Gastroesophageal sphincter (tissue), 4 donors: ENCODE data around the gene CD2. TPM values are rescaled to one million over a fixed set of nuclear protein-coding genes. Genes with fewer than 3 reads are reported as not detected.

ENCODE experiments used
- ATAC-seq: fragments of 150-250 bp; one replicate; pipeline ENCODE4 v1.9.1; 2016; ENCODE audit warnings: mild to moderate bottlenecking, moderate library complexity
- H3K27ac ChIP-seq, 4 donors: fragments of 200-600 bp; sonication (generic) in 3 of 4; 1 replicate in 3 of 4; 2 replicates in 1 of 4; pipeline ENCODE4 v1.5.1; 2016 to 2019
- H3K27me3 ChIP-seq: fragments of 200-600 bp; sonication (generic); one replicate; pipeline ENCODE4 v1.5.1; 2019
- H3K36me3 ChIP-seq, 2 donors: fragments of 200-600 bp; sonication (generic); one replicate each; pipeline ENCODE4 v1.5.1; 2019; ENCODE audit warnings: control low read depth in 1 of 2
- H3K4me1 ChIP-seq, 3 donors: fragments of 200-600 bp; sonication (generic); 1 replicate in 2 of 3; 2 replicates in 1 of 3; pipeline ENCODE4 v1.5.1; 2016 to 2019; ENCODE audit warnings: control low read depth in 2 of 3
- H3K4me3 ChIP-seq, 2 donors: fragments of 200-600 bp; sonication (generic); one replicate each; pipeline ENCODE4 v1.5.1; 2019; ENCODE audit warnings: mild to moderate bottlenecking in 1 of 2, moderate library complexity in 1 of 2
- H3K9me3 ChIP-seq, 3 donors: fragments of 200-600 bp; sonication (generic); one replicate each; pipeline ENCODE4 v1.5.1; 2017 to 2019; ENCODE audit warnings: control low read depth in 2 of 3
- EP300 ChIP-seq: sonication (generic); formaldehyde crosslinking; IDR thresholded peaks from one replicate; pipeline ENCODE4 v1.6.1; 2017; ENCODE audit warnings: antibody characterized with exemption, mild to moderate bottlenecking
- POLR2A ChIP-seq, 2 donors: fragments of 450-650 bp; IDR thresholded peaks; one replicate each; pipeline ENCODE4 v1.6.1; 2017; ENCODE audit warnings: antibody characterized with exemption in 2 of 2, mild to moderate bottlenecking in 2 of 2, moderate library complexity in 1 of 2
- POLR2AphosphoS5 ChIP-seq: sonication (generic); formaldehyde crosslinking; IDR thresholded peaks from one replicate; pipeline ENCODE4 v1.6.1; 2017; ENCODE audit warnings: antibody characterized with exemption
- WGBS, 2 donors: methylation state at CpG; one replicate each; pipeline ENCODE4 v1.1.5; 2018; ENCODE audit warnings: low coverage in 1 of 2; 5-methylcytosine and 5-hydroxymethylcytosine counted together
- total RNA-seq, 4 donors: library from RNA; depleted of rRNA; stranded (reverse); fragments of >200 nt; gene quantifications; one replicate each; pipeline ENCODE4 v1.1.0, GENCODE V29; 2016
- TF ChIP-seq, protein P1 (sequence below), 4 experiments: fragments of 200-600 bp in 2 of 4; fragments of 450-650 bp in 2 of 4; sonication (generic) in 1 of 4; IDR thresholded peaks; one replicate each; pipeline ENCODE4 v1.5.1; 2017 to 2019; ENCODE audit warnings: antibody characterized with exemption in 4 of 4, mild to moderate bottlenecking in 2 of 4, moderate library complexity in 2 of 4

Gene CD2
- total RNA-seq, 4 donors from 2014 or later: 1.1 to 1.8 (median 1.2) TPM; not detected in 1

DNA sequence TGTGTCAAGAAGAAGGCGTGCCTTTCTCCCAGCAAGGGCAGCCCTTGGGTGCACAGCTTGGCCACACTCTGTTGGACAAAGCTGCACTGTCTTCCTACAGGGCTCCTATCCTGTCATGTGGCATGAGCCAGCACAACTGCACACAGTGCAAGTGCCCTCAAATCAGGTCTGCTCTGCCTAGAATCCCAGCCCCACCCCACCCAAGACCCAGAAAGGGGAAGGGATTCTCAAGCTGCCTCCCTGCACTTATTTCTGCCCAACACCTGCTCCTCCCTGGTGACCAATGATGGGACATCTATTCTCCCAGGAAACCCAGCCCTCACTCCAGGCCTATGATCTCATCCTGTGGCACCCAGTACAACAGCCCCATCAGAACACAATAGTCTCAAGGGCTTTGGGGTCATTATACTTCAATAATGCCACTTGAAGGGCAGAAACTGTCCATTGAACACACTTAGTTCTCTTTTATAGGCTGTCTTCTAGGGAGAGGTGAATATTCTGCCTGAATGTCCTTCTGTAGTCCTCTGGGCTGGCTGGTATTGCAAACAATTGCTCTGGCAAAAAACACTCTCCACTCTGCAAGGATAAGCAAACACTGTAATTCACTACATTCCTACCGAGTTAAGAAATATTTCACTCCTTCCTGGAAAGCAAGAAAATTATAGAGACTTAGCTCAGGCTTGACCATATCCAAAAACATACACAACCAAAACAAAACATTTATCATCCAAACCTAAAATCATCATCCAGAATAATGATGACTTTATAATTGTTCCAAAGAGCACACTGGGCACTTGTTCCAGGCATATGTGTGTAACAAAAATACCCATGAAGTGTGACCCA is 43.6 kb upstream of the CD2 start:
- ATAC-seq: no peak
- H3K27ac ChIP-seq: peak overlapping the region in 1 of 4 donors; percentile 33
- peak; percentile 52 for TF ChIP-seq POLR2AphosphoS5
- TF ChIP-seq POLR2A (IDR thresholded peaks at IDR 0.05): no peak

DNA sequence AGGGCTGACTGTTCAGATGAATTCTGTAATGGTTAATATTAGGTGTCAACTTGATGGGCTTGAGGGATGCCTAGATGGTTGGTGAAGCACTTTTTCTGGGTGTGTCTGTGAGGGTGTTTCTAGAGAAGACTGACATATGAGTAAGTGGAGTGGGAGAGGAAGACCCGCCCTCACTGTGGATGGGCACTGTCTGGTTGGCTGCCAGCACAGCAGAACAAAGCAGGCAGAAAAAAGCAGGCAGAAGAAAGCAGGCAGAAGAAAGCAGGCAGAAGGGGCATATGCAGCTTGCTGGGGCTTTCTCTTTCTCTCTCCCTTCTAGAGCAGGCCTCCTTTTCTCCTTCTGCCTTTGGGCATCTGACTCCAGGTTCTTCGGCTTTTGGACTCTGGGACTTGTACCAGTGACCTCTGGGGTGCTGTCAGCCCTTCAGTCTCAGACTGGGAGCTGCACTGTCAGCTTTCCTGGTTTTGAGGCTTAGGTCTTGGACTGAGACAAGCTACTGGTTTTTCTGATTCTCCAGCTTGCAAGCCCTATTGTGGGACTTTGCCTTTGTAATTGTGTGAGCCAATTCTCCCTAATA is 42.9 kb upstream of the CD2 start:
- ATAC-seq: no peak
- H3K4me1 ChIP-seq: peaks cover 0 to 19% (median 4%) of the 10 kb centered on the region in 3 donors
- 0 to 61% methylated on average over 1 to 2 of the region's 2 CpGs for WGBS, 2 donors

More for the DNA sequence above, 43.6 kb upstream of the CD2 start:
- Histone ChIP-seq H3K4me1 (peaks cover 0 to 19% (median 4%) of the 10 kb centered on the region in 3 donors), H3K9me3 (no peaks in the 10 kb centered on the region), H3K4me3 (no peak overlapping the region), H3K36me3 (no peaks in the 10 kb centered on the region), H3K27me3 (no peaks in the 10 kb centered on the region)
- WGBS, 2 donors: 14 to 50% methylated on average over 1 to 2 of the region's 2 CpGs

DNA sequence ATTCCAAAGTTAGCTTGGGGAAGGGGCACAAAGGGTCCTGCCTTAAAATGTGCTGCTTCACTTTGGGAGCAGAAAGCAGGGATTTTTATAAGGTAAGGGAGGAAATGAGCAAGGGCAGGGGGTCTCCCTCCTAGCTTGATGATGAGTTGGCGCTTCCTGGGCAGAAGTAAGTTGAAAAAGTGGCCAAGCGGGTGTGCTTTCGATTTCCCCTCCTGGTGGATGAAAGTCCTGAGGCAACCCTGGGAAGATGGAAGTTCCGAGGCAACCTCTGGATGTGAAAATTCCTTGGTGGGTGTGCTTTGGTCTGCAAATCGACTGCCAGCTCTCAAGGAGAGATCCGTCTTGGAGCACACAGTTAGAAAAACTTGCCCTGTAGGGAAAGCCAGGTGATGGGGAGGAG is 41.7 kb upstream of the CD2 start:
- Histone ChIP-seq H3K9me3 (no peaks in the 10 kb centered on the region), H3K4me1 (peaks cover 0 to 19% (median 4%) of the 10 kb centered on the region in 3 donors), H3K4me3 (no peak overlapping the region), H3K27ac (no peak overlapping the region), H3K27me3 (no peaks in the 10 kb centered on the region), H3K36me3 (no peaks in the 10 kb centered on the region)
- ATAC-seq: no peak
- TF ChIP-seq POLR2AphosphoS5: no peak
- no peak for TF ChIP-seq EP300
- no peak for TF ChIP-seq POLR2A (IDR thresholded peaks at IDR 0.05)
- TF ChIP-seq, protein P1, sequence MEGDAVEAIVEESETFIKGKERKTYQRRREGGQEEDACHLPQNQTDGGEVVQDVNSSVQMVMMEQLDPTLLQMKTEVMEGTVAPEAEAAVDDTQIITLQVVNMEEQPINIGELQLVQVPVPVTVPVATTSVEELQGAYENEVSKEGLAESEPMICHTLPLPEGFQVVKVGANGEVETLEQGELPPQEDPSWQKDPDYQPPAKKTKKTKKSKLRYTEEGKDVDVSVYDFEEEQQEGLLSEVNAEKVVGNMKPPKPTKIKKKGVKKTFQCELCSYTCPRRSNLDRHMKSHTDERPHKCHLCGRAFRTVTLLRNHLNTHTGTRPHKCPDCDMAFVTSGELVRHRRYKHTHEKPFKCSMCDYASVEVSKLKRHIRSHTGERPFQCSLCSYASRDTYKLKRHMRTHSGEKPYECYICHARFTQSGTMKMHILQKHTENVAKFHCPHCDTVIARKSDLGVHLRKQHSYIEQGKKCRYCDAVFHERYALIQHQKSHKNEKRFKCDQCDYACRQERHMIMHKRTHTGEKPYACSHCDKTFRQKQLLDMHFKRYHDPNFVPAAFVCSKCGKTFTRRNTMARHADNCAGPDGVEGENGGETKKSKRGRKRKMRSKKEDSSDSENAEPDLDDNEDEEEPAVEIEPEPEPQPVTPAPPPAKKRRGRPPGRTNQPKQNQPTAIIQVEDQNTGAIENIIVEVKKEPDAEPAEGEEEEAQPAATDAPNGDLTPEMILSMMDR (IDR thresholded peaks at IDR 0.05): no peak
- 65 to 92% methylated on average over 4 to 6 of the region's 6 CpGs for WGBS, 2 donors

More for the DNA sequence above, 42.9 kb upstream of the CD2 start:
- H3K27ac ChIP-seq: peak overlapping the region in 1 of 4 donors; percentile 33
- H3K9me3 ChIP-seq: no peaks in the 10 kb centered on the region
- no peaks in the 10 kb centered on the region for H3K36me3 ChIP-seq
- H3K4me3 ChIP-seq: no peak overlapping the region
- H3K27me3 ChIP-seq: no peaks in the 10 kb centered on the region
- no peak for TF ChIP-seq EP300
- no peak for TF ChIP-seq POLR2AphosphoS5
- TF ChIP-seq, protein P1 (IDR thresholded peaks at IDR 0.05): no peak
- TF ChIP-seq POLR2A (IDR thresholded peaks at IDR 0.05): no peak

DNA sequence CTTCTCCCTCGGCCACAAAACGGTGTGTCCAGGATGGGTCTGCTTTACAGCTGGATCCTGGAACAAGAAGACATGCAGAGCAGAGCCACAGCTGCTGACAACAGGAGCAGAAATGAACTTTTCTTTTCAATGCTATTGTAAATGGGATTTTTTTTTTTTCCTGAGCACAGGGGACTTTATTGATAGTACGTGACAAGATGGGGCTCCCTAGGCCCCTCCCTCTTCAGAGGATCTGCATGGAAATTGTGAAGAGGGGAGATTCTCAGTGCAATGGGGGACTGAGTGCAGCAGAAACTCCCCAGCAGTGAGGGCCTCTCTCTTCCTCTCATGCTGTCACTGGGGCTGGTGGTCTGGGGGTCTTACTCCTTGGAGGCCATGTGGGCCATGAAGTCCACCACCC is 40.8 kb upstream of the CD2 start:
- ATAC-seq: no peak
- Histone ChIP-seq H3K4me3 (no peak overlapping the region), H3K27me3 (no peaks in the 10 kb centered on the region), H3K9me3 (no peaks in the 10 kb centered on the region), H3K27ac (no peak overlapping the region), H3K36me3 (no peaks in the 10 kb centered on the region), H3K4me1 (peaks cover 0 to 19% (median 4%) of the 10 kb centered on the region in 3 donors)
- TF ChIP-seq POLR2A (IDR thresholded peaks at IDR 0.05) (no peak), EP300 (no peak)
- 60% methylated on average over 1 of the region's 3 CpGs; no CpG with 5 or more reads in 1 of the 2 donors for WGBS, 2 donors

DNA sequence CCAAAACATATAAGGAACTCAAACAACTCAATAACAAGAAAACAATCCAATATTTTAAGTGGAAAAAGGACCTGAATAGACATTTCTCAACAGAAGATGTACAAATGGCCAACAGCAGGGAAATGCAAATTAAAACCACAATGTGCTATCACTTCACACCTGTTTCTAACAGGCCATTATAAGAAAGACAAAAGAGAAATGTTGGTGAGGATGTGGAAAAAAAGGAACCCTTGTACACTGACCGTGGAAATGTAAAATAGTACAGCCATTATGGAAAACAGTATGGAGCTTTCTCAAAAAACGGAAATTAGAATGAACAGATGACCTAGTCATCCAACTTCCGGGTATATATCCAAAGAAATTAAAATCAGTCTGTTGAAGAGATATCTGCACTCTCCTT is 37.8 kb upstream of the CD2 start:
- Histone ChIP-seq H3K9me3 (no peaks in the 10 kb centered on the region), H3K27ac (no peak overlapping the region), H3K4me1 (peaks cover 0 to 6% (median 0%) of the 10 kb centered on the region in 3 donors), H3K36me3 (no peaks in the 10 kb centered on the region), H3K27me3 (no peaks in the 10 kb centered on the region), H3K4me3 (no peak overlapping the region)
- 88 to 93% methylated on average over 3 of the region's 3 CpGs for WGBS, 2 donors
- no peak for ATAC-seq
- TF ChIP-seq, protein P1 (IDR thresholded peaks at IDR 0.05): no peak
- no peak for TF ChIP-seq EP300
- TF ChIP-seq POLR2AphosphoS5: no peak
- no peak for TF ChIP-seq POLR2A (IDR thresholded peaks at IDR 0.05)
